Keratinocyte (primary cell): ENCODE measurements around the gene SH3BP5. TPM values are rescaled to one million over a fixed set of nuclear protein-coding genes. Genes with fewer than 3 reads are reported as not detected.

ENCODE experiments used
- DNase-seq: peaks from one replicate; pipeline ENCODE4 v3.0.0-alpha.2; 2011; ENCODE audit warnings: low read depth, missing footprints, low spot score
- FAIRE-seq: peaks from 2 replicates; lab custom pipeline; 2011; peaks lifted over from hg19 to GRCh38; lab: Jason Lieb, UNC
- H2AFZ ChIP-seq: 2 replicates; pipeline ENCODE4 v1.6.0; 2012; ENCODE audit warnings: low read length, control low read depth, inconsistent platforms; ENCODE audit not compliant: control insufficient read depth
- H3K27ac ChIP-seq: 2 replicates; pipeline ENCODE4 v1.5.1; 2011; ENCODE audit warnings: low read length; ENCODE audit not compliant: control insufficient read depth, insufficient read depth
- H3K27me3 ChIP-seq: 3 replicates; pipeline ENCODE4 v1.6.0; 2011; ENCODE audit warnings: low read length; ENCODE audit not compliant: control insufficient read depth, insufficient read depth; ENCODE audit errors: extremely low read depth
- H3K36me3 ChIP-seq, 2 experiments: 2 replicates in 1 of 2; 3 replicates in 1 of 2; pipeline ENCODE4 v1.5.1; 2011; ENCODE audit warnings: low read length in 2 of 2, mild to moderate bottlenecking in 1 of 2; ENCODE audit not compliant: control insufficient read depth in 2 of 2, insufficient read depth in 2 of 2; ENCODE audit errors: extremely low read depth in 1 of 2
- H3K4me1 ChIP-seq: 3 replicates; pipeline ENCODE4 v1.5.1; 2011; ENCODE audit warnings: low read length; ENCODE audit not compliant: control insufficient read depth, insufficient read depth; ENCODE audit errors: extremely low read depth
- H3K4me2 ChIP-seq: 3 replicates; pipeline ENCODE4 v1.6.0; 2011; ENCODE audit warnings: low read depth, low read length; ENCODE audit not compliant: control insufficient read depth, insufficient read depth; ENCODE audit errors: extremely low read depth
- H3K4me3 ChIP-seq, 3 experiments: fragments of 200-600 bp in 1 of 3; sonication (generic) in 1 of 3; 2 replicates in 2 of 3; 3 replicates in 1 of 3; pipeline ENCODE4 v1.5.1; 2011 to 2016; ENCODE audit warnings: low read length in 3 of 3, mild to moderate bottlenecking in 3 of 3, control low read depth in 2 of 3, inconsistent platforms in 1 of 3, low read depth in 1 of 3, mixed read lengths in 1 of 3, mixed run types in 1 of 3, moderate library complexity in 1 of 3; ENCODE audit not compliant: control insufficient read depth in 2 of 3, insufficient read depth in 2 of 3; ENCODE audit errors: extremely low read depth in 1 of 3
- H3K79me2 ChIP-seq: 2 replicates; pipeline ENCODE4 v1.6.0; 2012; ENCODE audit warnings: low read length; ENCODE audit not compliant: control insufficient read depth, insufficient read depth
- H3K9ac ChIP-seq: 3 replicates; pipeline ENCODE4 v1.6.0; 2011; ENCODE audit warnings: low read length; ENCODE audit not compliant: control insufficient read depth, insufficient read depth; ENCODE audit errors: extremely low read depth
- H3K9me1 ChIP-seq: 3 replicates; pipeline ENCODE4 v1.6.0; 2011; ENCODE audit warnings: low read length; ENCODE audit not compliant: control insufficient read depth, insufficient read depth; ENCODE audit errors: extremely low read depth
- H3K9me3 ChIP-seq: 2 replicates; pipeline ENCODE4 v1.5.1; 2012; ENCODE audit warnings: low read depth, low read length; ENCODE audit not compliant: control insufficient read depth
- H4K20me1 ChIP-seq: 3 replicates; pipeline ENCODE4 v1.6.0; 2011; ENCODE audit warnings: low read length; ENCODE audit not compliant: control insufficient read depth, insufficient read depth; ENCODE audit errors: extremely low read depth
- CTCF ChIP-seq, 3 experiments: IDR thresholded peaks in 1 of 3; conservative IDR thresholded peaks in 1 of 3; optimal IDR thresholded peaks in 1 of 3; 2 replicates in 2 of 3; 3 replicates in 1 of 3; pipeline versions ENCODE3 to v1.5.1; 2011; ENCODE audit warnings: low read length in 3 of 3, mild to moderate bottlenecking in 3 of 3, moderate library complexity in 2 of 3, control low read depth in 1 of 3, inconsistent platforms in 1 of 3; ENCODE audit not compliant: insufficient read depth in 2 of 3; ENCODE audit errors: extremely low read depth in 1 of 3
- EZH2 ChIP-seq: IDR thresholded peaks from one replicate; pipeline ENCODE4 v1.6.1; 2012; ENCODE audit warnings: inconsistent platforms, mild to moderate bottlenecking, low read length, moderate library complexity
- dilution Hi-C: fragments of 300-500 bp; cut with MboI; formaldehyde crosslinking; loops from one replicate; pipeline ENCODE4 v1.7.0; 2020; ENCODE audit warnings: low sequenced_read_pairs; ENCODE audit not compliant: extremely low pct_ligation_motif_present
- polyA plus RNA-seq, 5 experiments: library from polyadenylated mRNA; depleted of rRNA in 3 of 5; stranded (reverse) in 3 of 5; stranded (forward) in 1 of 5; unstranded in 1 of 5; fragments of >200 nt; gene quantifications; 1 replicate in 1 of 5; 2 replicates in 3 of 5; 3 replicates in 1 of 5; pipeline versions ENCODE4 v1.2.1 to v1.2.3, GENCODE V29; 2011 to 2012; ENCODE audit warnings: missing spikeins in 2 of 5, low read depth in 1 of 5, low replicate concordance in 1 of 5

Gene SH3BP5
- polyA plus RNA-seq, 1 donor (not counting 4 experiments of a cell fraction or from before 2014, with no cell fraction given): 13.4 TPM

- Histone ChIP-seq H3K4me3 (no peak overlapping the region), H3K36me3 (no peaks in the 10 kb centered on the region), H3K9ac (no peak overlapping the region), H3K27ac (no peak overlapping the region), H3K27me3 (no peaks in the 10 kb centered on the region), H4K20me1 (no peaks in the 10 kb centered on the region), H3K79me2 (no peaks in the 10 kb centered on the region), H2AFZ (no peak overlapping the region), H3K4me2 (no peak overlapping the region), H3K4me1 (peaks cover 30% of the 10 kb centered on the region), H3K9me3 (no peaks in the 10 kb centered on the region), H3K9me1 (peaks cover 2% of the 10 kb centered on the region)
- FAIRE-seq: no peak
- no peak for DNase-seq
- TF ChIP-seq CTCF (optimal IDR thresholded peaks at IDR 0.05 in 1 of 3, IDR thresholded peaks at IDR 0.05 in 1 of 3, conservative IDR thresholded peaks at IDR 0.05 in 1 of 3; ENCODE audit: extremely low read depth in 1 of 3, insufficient read depth in 2 of 3, low read length in 3 of 3): no peak
- TF ChIP-seq EZH2: no peak
- dilution Hi-C loops: no loop called here
These were observed 18.9 kb downstream of the SH3BP5 start for GRCh38 chr3:15313461-15313860.

GRCh38 chr3:15312550-15312949 lies 19.8 kb downstream of the SH3BP5 start:
- DNase-seq (no peak), FAIRE-seq (no peak)
- Histone ChIP-seq H3K4me2 (no peak overlapping the region), H3K9me3 (no peaks in the 10 kb centered on the region), H3K27ac (no peak overlapping the region), H3K4me3 (no peak overlapping the region), H3K36me3 (no peaks in the 10 kb centered on the region), H4K20me1 (no peaks in the 10 kb centered on the region), H3K4me1 (peaks cover 30% of the 10 kb centered on the region), H3K79me2 (no peaks in the 10 kb centered on the region), H3K9me1 (peaks cover 2% of the 10 kb centered on the region), H3K27me3 (no peaks in the 10 kb centered on the region), H3K9ac (no peak overlapping the region), H2AFZ (no peak overlapping the region)
- TF ChIP-seq CTCF (optimal IDR thresholded peaks at IDR 0.05 in 1 of 3, IDR thresholded peaks at IDR 0.05 in 1 of 3, conservative IDR thresholded peaks at IDR 0.05 in 1 of 3; ENCODE audit: extremely low read depth in 1 of 3, insufficient read depth in 2 of 3, low read length in 3 of 3): no peak
- no peak for TF ChIP-seq EZH2
- dilution Hi-C loops: no loop called here
